Stimulated activated CD8-positive, alpha-beta memory T cell treated with anti-CD3 and anti-CD28 coated beads, Interleukin-15, amount 100 ng/mL, for 4 hours (primary cell): ENCODE measurements around the gene TCF15.
"Not testable (repeated sequence)": the region's sequence is repeated elsewhere in the genome, so short reads cannot be mapped to it uniquely, and the experiment has no call there.

ENCODE experiments used
- DNase-seq, 2 donors: peaks; one replicate each; pipeline ENCODE4 v3.0.0-alpha.2; 2020; ENCODE audit warnings: low read depth in 2 of 2

TCF15 gene

DNA sequence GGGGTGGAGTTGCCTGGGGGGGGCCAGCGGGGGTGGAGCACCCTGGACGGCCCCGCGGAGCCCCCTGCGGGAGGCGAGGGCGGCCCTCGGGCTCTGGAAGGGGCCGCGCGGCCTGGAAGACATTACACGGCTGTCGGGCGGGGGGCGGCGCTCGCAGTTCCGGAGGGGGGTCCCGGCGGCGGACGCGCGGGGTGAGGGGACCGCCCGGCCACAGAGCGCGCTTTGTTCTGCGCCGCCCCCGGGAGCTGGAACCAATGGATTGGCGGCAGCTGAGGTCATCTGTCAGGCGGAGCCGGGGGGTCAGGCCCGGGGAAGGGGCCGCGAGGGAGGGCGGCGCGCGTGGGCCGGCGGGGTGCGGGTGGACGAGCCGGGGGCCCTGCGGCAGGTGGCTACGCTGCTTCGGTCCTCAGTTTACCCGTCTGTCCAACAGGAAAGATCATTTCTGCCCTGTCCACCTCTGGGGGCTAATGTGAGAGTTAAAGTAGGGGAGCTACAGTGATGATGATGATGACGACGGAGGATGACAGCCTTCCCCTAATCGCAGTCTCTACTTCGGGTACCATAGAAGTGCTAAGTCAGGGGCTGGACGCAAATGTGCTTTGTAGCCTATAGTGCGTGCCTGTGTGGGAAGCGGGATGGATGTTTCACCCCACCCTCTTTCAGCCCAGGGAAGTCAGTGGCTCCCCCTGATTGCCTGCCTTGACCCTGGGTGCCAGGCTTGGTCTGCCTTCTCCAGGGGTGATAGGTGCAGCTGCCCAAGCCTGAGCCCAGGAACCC lies 32.5 kb upstream of the TCF15 start:
- no peak for DNase-seq

DNA sequence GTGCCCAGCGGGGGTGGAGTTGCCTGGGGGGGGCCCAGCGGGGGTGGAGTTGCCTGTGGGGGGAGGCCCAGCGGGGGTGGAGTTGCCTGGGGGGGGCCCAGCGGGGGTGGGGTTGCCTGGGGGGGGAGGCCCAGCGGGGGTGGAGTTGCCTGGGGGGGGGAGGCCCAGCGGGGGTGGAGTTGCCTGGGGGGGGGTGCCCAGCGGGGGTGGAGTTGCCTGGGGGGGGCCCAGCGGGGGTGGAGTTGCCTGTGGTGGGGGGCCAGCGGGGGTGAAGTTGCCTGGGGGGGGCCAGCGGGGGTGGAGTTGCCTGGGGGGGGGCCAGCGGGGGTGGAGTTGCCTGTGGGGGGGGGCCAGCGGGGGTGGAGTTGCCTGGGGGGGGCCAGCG lies 31.9 kb upstream of the TCF15 start:
- DNase-seq: not testable (repeated sequence)

DNA sequence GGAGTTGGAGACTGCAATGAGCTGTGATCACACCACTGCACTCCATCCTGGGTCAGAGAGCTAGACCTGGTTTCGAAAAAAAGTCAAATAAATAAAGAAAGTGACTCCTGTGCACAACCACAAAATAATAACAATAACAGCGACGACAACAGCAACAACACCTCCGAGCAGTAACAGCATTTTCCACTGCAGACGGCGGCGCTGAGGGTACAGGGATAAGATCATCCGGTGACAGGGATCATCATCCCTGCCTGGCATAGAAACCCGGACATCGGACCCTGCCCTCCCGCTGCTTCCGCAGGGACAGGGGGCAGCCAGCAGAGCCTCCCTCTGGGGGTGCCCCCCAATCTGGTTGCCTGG lies 31.4 kb upstream of the TCF15 start:
- no peak for DNase-seq

DNA sequence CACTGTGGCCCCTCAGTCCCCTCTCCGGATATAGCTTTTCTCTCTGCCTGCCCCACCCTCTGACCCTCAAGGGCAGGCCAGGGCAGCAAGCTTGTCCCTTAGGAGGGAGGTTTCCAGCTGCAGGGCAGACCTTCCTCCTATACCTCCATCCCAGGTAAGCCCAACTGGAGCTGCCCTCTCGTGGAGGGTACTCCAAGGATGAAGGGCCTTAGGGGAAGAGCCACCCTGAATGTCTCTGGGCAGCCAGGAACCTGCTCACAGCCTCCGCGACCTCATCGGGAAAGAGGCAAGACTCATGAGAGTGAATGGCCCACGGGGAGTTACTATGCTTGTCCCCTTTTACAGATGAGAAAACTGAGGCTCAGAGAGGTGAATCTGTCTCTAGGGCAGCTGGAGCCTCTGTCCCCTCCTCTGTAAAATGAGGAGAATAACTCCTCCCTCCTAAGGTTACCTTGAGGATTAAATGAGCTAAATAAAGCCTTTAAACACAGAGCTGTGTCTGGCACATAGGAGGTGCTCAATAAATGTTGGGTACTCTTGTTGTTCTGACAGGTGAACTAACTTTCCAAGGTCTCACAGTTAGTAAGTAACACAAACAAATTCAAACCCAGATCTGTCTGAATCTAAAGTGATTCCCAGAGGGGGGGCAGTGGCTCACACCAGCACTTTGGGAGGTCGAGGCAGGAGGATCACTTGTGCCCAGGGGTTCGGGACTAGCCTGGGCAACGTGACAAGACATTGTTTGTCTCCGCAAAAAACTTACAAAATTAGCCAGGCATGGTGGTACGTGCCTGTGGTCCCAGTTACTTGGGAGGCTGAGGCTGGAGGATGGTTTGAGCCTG lies 30.8 kb upstream of the TCF15 start:
- DNase-seq: no peak

DNA sequence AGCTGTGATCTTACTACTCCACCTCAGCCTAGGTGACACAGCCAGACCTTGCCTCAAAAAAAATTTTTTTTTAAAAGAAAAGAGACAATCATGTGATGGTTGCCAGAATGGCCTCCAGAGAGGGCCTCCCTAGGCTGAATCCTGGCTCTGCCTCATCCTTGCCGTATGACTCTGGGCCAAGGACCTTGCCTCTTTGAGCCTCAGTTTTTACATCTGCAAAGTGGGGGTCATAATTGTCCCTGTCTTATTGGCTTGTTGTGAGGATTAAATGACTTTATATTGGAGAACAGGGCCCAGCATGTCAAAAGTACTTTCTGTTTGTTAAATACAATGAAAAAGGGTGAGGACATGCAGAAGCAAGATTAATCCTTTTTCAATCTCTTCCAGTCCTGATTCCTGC lies 28.5 kb upstream of the TCF15 start:
- no peak for DNase-seq

DNA sequence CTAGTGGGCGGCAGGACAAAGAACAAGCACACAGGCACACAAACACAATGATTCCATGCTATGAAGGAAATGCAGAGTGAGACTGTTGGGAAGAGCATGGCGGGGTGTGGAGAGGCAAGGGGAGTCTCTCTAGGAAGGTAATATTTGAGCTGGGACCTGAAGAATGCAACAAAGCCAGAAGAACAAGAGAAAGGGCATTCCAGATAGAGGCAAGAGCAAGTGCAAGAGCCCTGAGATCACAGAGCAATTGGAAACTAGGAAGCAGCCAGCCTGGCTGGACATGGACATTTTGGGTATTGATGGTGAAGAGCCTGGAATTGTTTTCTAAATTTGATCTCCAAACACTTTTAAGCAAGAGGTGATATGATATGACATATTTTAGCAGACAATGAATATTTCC lies 27.4 kb upstream of the TCF15 start:
- no peak for DNase-seq

DNA sequence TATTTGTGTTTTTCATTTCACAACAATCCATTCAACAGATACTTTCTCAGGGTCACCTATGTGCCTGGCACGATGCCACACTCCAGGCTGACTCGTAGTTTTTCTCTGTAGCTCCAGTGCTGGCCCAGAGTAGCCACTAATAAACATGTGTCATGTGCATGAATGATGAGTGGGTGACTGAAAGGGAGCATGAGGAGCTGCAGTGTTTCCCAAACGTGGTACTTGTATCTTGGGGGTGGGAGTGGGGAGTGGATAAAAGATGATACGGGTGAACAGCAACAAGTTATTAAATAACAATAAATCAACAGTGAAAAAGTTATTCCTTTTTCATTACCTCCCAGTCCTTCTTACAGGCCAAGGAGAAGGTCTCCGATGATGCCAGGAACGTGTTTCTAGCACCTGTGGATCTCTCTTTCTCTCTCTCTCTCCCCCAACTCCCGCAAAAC lies 25.8 kb upstream of the TCF15 start:
- DNase-seq: no peak

DNA sequence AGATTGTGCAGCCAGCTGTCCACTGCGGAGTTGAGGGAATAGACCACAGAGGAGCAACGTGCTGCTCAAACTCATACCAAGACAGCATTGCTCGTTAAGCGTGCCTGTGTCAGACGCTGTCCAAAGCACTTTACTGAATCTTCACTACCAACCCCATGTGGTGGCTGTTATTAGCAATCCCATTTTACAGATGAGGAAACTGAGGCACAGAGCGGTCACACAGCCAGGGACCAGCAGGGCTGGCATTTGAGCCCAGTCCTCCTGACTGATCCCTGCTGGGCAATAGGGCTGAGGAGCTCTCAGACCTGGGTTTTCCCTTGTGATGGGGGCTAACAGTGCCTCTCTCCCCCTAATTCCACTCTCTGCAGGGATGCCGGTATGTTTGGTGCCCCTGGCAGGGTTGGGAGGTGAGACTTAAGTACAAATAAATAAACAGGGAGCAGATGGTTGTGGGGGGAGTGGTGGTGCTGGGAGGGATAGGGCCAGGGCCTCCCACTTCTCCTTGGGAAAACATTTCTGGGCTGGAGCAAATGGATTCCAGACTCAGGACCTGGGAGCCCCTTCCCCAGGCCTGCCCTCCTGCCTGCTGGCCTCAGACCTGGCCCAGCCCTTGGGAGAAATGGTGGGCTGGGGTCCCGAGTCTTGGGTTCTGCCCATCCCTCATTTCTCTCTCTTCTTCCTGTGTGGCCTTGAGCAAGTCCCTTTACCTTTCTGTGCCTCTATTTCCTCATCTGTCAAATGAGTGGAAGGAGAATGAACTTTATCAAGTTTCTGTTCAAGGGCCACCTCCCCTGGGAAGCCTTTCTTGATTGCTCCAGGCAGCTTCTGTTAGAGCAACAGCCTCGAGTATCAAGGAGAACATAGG lies 25.2 kb upstream of the TCF15 start:
- no peak for DNase-seq

DNA sequence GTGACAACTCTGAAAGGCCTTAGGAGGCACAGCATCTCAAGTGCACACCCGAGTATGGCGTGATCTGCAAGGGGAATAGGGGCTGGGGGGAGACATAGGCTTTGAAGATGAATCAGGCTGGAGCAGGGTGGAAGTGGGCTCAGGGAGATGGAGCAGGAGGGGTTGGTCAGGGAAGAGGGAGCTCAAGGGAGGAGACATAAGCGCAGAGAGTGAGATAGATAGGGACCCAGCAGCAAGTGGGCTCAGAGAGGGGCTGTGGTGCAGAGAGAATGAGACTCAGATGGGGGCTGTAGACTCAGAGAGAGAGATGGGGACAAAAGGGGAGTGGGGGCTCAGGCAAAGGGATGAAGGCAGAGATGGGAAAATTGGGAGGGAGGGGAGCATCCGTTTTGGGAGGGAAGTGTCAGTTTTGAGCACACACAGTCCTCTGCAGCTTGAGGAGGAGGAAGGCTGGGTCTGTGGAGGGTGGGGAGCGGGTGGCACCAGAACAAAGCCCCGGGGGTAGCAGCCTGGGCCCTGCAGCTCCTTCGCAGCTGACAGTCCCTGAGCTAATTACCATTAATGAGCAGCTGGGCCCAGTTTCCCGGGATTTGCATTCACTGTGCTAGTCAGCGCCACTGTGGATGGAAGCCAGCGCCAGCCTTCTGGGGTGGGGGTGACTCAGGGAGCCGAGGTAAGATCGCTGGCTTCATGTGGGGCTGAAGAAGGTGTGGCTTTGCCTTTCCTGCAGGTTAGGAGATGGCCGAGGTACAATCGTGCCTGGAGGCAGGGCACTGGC lies 24.2 kb upstream of the TCF15 start:
- DNase-seq: no peak

DNA sequence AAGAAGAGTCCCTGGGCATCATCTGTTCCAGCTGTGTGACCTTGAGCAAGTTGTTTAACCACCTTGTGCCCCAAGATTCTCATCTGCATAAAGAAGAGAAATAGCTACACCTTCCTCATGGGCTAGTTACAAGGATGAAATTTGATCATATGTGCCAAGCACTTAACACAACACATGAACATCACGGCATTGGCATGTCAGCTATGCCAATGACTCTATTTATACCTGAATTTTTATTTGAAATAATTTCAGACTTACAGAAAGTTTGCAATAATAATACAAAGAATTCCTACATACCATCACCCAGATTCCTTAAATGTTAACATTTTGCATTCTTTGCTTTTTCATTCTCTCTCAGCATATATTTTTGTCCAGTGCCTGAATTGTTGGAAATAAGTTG lies 21.0 kb upstream of the TCF15 start:
- DNase-seq: no peak

DNA sequence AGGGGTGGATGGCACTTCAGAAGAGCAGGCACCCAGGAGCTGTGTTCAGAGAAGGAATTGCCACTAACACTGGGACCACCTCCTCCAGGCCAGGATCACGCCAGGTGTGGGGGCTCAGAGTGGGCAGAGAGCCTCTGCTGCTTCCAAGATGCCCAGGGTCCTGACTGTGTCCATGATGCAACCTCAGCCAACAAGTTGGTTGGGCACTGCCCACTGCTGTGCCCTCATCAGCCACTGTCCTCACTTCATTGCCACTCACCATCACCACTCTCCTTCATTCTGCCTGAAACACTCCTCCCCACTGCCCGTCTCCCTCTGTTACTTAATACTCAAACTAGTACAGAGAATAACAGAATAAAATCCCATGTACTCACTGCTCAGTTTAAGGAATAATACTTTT lies 16.5 kb upstream of the TCF15 start:
- no peak for DNase-seq

DNA sequence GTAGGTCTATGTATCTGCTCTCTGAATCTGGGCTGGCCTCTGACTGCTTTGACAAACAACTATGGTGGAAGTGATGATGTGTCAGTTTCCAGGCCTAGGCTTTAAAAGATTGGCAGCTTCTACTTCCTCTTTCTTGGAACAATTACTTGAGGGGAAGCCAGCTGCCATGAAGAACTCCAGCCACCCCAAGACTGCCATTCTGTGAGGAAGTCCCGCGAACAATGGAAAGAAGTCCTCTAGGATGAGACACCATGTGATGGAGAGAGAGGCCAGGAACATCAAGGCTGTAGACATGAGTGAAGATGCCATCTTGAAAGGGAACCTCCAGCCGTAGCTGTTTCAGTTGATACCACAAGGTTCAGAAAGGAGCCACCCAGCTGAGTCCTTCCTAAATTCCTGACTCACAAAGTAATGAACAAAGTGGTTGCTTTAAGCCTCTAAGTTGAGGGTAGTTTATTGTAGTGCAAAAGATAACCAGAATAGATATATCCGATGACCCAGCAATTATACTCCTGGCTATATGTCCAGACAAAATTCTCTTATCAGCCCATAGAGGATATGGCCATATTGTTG lies 15.3 kb upstream of the TCF15 start:
- DNase-seq: no peak

DNA sequence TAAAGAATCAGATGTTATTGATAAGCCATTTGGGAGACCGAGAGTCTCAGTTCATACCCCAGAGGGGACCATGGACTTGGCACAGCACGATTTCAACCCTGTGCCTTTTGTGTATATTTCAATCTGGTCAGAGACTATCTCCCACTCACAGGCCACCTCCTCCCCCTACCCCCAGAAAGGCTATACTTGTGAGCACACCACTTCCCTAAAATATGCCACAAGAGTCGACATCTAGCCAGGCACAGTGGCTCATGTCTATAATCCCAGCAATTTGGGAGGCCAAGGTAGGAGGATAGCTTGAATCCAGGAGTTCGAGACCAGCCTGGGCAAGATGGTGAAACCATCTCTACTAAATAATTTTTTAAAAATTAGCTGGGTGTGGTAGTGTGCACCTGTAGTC lies 13.6 kb upstream of the TCF15 start:
- DNase-seq: no peak

DNA sequence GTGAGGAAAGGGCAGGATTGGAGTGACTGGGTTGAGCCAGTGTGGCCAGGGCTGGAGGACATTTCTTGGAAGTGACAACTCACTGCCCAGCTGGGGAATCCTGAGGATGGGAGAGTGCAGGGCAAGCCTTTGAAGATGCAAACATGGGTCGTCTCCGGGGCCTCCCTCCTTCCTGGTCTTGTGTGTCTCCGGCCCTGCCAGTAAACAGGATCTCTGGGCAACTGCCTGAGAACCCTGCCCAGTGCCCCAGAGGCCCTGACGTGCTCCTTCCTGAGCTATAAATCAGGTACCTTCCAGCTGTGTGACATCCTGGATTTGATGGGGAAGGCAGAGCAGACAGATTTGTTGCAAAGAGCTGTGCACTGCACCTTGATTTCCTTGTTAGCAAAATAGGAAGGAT lies 12.9 kb upstream of the TCF15 start:
- no peak for DNase-seq

DNA sequence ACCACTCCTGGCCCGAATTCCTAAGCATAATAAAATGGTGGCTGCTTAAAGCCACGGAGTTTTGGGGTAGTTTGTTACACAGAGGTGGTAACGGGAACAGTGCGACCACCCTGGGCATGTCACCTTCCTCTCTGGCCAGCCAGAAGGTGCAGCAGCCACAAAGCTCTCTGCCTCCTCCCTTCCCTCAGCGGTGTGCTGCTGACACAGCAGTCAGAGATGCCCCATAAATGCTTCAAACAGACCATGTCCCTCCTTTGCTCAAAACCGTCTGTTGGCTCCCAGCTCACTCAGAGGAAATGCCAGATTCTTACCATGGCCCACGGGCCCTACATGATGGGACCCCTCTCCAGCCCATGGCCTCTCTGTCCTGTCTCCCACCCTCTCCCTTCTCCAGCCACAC lies 12.1 kb upstream of the TCF15 start:
- DNase-seq: no peak

DNA sequence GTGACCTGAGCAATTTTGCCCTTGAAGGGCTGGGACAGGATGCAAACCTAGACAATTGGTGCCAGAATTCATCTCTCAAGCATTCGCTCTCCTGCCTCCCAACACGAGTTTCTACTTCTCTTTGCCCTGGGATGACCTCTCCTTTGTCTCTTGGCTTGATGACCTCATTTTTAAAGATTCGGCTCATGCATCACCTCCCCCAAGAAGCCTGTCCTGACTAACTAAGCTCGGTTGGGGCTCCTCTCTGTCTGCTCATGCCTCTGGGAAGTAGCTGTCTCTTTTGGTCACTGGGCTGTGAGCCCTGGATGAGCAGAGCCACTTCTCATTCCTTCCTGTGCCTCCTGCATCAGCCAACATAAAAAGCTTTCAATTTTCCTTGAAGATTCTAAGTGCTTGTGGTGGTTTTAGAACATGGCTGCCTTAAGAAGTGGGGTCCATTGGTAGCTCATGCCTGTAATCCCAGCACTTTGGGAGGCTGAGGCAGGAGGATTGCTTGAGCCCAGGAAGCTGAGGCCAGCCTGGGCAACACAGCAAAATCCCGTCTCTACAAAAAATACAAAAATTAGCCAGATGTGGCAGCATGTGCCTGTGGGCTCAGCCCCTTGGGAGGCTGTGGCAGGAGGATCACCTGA lies 11.1 kb upstream of the TCF15 start:
- DNase-seq: no peak

DNA sequence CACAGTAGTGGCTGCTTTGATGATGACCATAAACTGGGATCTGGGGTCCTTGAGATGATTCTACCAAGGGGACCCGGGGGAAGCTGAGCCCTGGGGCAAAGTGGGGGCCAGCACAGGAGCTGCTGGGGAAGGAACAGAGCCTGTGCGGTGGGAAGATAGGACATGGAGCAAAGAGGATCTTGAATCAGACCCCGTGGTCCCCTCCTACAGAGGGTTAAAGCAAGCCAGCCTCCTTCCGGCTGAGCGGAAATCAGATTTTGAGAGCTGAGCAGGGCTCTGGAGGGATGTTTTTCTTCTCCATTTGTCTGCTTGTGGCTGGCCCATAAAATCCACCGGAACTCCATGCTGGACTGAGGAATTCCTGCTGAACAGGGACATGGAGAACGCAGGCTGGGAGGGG lies 10.1 kb upstream of the TCF15 start:
- DNase-seq: no peak

DNA sequence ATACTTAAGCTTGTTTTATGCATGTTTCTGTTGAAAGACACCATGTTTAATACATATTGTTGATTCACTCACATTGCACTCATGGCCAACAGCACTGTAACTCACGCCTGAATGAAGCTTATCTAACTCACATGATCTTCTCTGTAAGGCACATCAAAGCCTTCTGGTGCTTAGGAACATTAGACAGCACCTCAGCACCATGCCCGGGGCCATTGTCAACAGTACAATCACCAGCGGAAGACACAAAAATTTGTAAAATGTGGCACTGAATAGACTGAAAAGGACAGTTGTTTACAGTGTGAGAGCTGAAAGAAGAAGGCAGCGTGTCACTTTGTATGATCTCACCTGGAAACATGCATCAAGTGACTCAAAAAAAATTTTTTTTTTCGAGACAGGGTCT lies 8.9 kb upstream of the TCF15 start:
- no peak for DNase-seq

DNA sequence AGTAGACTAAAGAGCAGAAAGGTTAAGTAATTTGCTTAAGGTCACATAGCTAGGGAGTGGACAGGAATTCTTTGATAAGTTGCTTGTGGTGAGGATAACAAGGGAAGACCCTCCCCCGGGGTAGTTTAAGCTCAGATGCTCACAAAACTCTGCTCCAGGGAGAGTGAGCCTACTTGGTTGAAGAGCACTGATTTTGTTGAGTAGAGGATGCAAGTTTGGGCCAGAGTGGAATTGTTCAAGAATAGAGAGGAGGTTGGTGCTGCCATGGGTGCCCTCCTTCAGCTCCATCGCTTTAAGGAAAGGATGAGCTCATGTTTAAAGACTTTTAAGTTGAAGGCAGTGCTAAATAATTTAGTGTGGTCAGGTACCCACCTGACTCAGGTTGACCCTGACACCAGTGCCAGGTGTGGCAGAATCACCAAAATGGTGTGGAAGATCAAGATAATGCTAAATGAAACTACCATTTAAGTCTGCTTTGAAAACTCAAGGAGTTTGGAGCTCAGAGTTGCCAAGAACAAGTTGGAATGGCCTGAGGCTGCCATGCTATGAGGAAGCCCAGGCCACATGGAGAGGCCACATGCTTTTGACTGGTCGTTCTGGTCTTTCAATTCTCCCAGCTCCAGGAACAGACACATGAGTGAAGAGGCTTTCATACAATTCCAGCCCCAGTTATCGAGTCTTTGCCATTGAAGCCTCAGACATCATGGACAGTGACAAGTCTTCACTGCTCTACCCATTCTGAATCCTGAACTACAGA lies 8.0 kb upstream of the TCF15 start:
- no peak for DNase-seq

DNA sequence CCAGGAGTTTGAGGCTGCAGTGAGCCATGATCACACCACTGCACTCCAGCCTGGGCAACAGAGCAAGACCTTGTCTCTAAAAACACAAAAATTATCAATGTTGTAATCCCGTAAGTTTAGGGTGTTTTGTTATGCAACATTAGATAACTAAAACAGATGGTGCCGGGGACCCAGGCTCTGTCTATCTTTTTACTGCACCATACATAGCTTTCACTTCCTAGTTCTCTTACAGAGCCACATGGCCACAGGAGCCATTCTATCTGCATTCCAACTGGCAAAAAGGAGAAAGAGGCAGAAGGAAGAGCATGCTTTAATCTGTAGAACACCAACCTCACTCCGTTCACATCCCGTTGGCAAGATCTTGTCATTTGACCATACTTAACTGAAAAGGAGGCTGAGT lies 5.4 kb upstream of the TCF15 start:
- no peak for DNase-seq
